HCT116 (cell line): ENCODE measurements around the gene CNKSR3. TPM values are rescaled to one million over a fixed set of nuclear protein-coding genes. Genes with fewer than 3 reads are reported as not detected.

Experiments used
- ATAC-seq: fragments of 200-7000 bp; cut with Tn5 transposase; 2 replicates; pipeline ENCODE4 v1.9.1; 2020; ENCODE audit warnings: mild to moderate bottlenecking, moderate library complexity
- BruUV-seq: library from RNA; stranded (reverse); fragments of 400-500 nt; replicated peaks from 2 replicates; lab custom pipeline; 2021; lab: Mats Ljungman, UMichigan
- CTCF ChIA-PET: fragments of 300-600 bp; sonication (Branson Sonifier 250); formaldehyde crosslinking; loops from one replicate; lab custom pipeline; 2021; ENCODE audit warnings: antibody characterized with exemption; lab: Charles Lee
- POLR2A ChIA-PET: fragments of 300-600, 350-600 bp; sonication (Branson Sonifier 250); formaldehyde crosslinking; loops from one replicate; lab custom pipeline; 2021; ENCODE audit warnings: antibody characterized with exemption; lab: Charles Lee
- RAD21 ChIA-PET, 2 experiments: fragments of 300-600 bp; sonication (Branson Sonifier 250); formaldehyde crosslinking; loops; one replicate each; lab custom pipeline; 2023; ENCODE audit warnings: low total read pairs in 2 of 2; ENCODE audit not compliant: uncharacterized antibody in 2 of 2, unreplicated experiment in 2 of 2, low non-redundant PET in 1 of 2; lab: Charles Lee
- DNase-seq: peaks from one replicate; pipeline ENCODE4 v3.0.0-alpha.2; 2010; ENCODE audit warnings: low read depth, low spot score
- H2AFZ ChIP-seq: fragments of 200-600 bp; shearing (Covaris generic), sonication (generic); 2 replicates; pipeline ENCODE4 v1.6.1; 2017; ENCODE audit warnings: low read depth, mixed run types, mixed read lengths, antibody characterized with exemption, low read length; ENCODE audit not compliant: poor library complexity, severe bottlenecking
- H3K27ac ChIP-seq: 2 replicates; pipeline ENCODE4 v1.5.1; 2012; ENCODE audit warnings: low read depth, low read length
- H3K27me3 ChIP-seq: fragments of 200-600 bp; sonication (generic); 2 replicates; pipeline ENCODE4 v1.6.1; 2016; ENCODE audit warnings: mixed run types, low read length, mixed read lengths; ENCODE audit not compliant: insufficient read depth
- H3K36me3 ChIP-seq, 2 experiments: fragments of 200-500 bp in 1 of 2; fragments of 200-600 bp in 1 of 2; sonication (Bioruptor generic) in 1 of 2; sonication (generic) in 1 of 2; 2 replicates each; pipeline versions ENCODE4 v1.5.1 to v1.6.1; 2014 to 2016; ENCODE audit warnings: low read length in 2 of 2, inconsistent platforms in 1 of 2, mixed read lengths in 1 of 2, mixed run types in 1 of 2; ENCODE audit not compliant: insufficient read depth in 2 of 2, control insufficient read depth in 1 of 2
- H3K4me1 ChIP-seq, 2 experiments: fragments of 200-600 bp in 1 of 2; sonication (generic) in 1 of 2; 2 replicates each; pipeline versions ENCODE4 v1.5.1 to v1.6.1; 2012 to 2017; ENCODE audit warnings: low read length in 2 of 2, inconsistent platforms in 1 of 2, mild to moderate bottlenecking in 1 of 2, mixed read lengths in 1 of 2, mixed run types in 1 of 2, moderate library complexity in 1 of 2; ENCODE audit not compliant: insufficient read depth in 2 of 2, control insufficient read depth in 1 of 2
- H3K4me2 ChIP-seq: fragments of 200-600 bp; sonication (generic); 2 replicates; pipeline ENCODE4 v1.6.1; 2017; ENCODE audit warnings: mixed run types, low read length, mixed read lengths
- H3K4me3 ChIP-seq, 2 experiments: fragments of 200-600 bp in 1 of 2; sonication (generic) in 1 of 2; replicated peaks in 1 of 2; 2 replicates each; pipeline ENCODE4 v1.5.1; 2011 to 2016; ENCODE audit warnings: low read length in 2 of 2, control low read depth in 1 of 2, low read depth in 1 of 2, mild to moderate bottlenecking in 1 of 2, mixed read lengths in 1 of 2, mixed run types in 1 of 2
- H3K79me2 ChIP-seq: fragments of 200-600 bp; sonication (generic); 2 replicates; pipeline ENCODE4 v1.6.1; 2017; ENCODE audit warnings: mild to moderate bottlenecking, mixed run types, low read length, moderate library complexity, mixed read lengths; ENCODE audit not compliant: insufficient read depth
- H3K9ac ChIP-seq: fragments of 200-600 bp; sonication (generic); 2 replicates; pipeline ENCODE4 v1.6.1; 2016; ENCODE audit warnings: low read length, mixed read lengths
- H3K9me2 ChIP-seq: fragments of 200-600 bp; sonication (generic), shearing (Covaris generic); 2 replicates; pipeline ENCODE4 v1.6.1; 2017; ENCODE audit warnings: mixed run types, mild to moderate bottlenecking, moderate library complexity; ENCODE audit not compliant: insufficient read depth
- H3K9me3 ChIP-seq, 2 experiments: fragments of 200-500 bp in 1 of 2; fragments of 200-600 bp in 1 of 2; sonication (Bioruptor generic) in 1 of 2; sonication (generic) in 1 of 2; 2 replicates each; pipeline ENCODE4 v1.6.1; 2014 to 2017; ENCODE audit warnings: low read length in 2 of 2, mixed read lengths in 2 of 2, inconsistent platforms in 1 of 2, low read depth in 1 of 2, mild to moderate bottlenecking in 1 of 2, mixed run types in 1 of 2, moderate library complexity in 1 of 2; ENCODE audit not compliant: control insufficient read depth in 1 of 2, insufficient read depth in 1 of 2
- H4K20me1 ChIP-seq: fragments of 200-600 bp; sonication (generic), shearing (Covaris generic); 2 replicates; pipeline ENCODE4 v1.6.1; 2017; ENCODE audit warnings: mixed run types, mild to moderate bottlenecking, moderate library complexity; ENCODE audit not compliant: insufficient read depth
- ELF1 ChIP-seq: IDR thresholded peaks from 2 replicates; pipeline ENCODE4 v1.6.1; 2012; ENCODE audit warnings: low read depth, borderline replicate concordance
- POLR2AphosphoS5 ChIP-seq: IDR thresholded peaks from 2 replicates; pipeline ENCODE4 v1.6.1; 2011; ENCODE audit warnings: mild to moderate bottlenecking, low read depth, low read length, moderate library complexity
- SRF ChIP-seq: IDR thresholded peaks from 2 replicates; pipeline ENCODE4 v1.6.1; 2012; ENCODE audit warnings: low read depth
- TCF7L2 ChIP-seq: IDR thresholded peaks from 2 replicates; pipeline ENCODE4 v1.7.0; 2011; ENCODE audit warnings: borderline replicate concordance, inconsistent platforms; ENCODE audit not compliant: insufficient read depth, insufficient read length; ENCODE audit errors: extremely low read depth
- ZFX ChIP-seq: fragments of 450-650 bp; IDR thresholded peaks from 2 replicates; pipeline ENCODE4 v1.6.1; 2017
- ZNF274 ChIP-seq: fragments of 200-500 bp; sonication (Bioruptor generic); IDR thresholded peaks from 2 replicates; pipeline ENCODE4 v1.6.1; 2014; ENCODE audit warnings: mild to moderate bottlenecking, low read depth, low read length, inconsistent platforms
- intact Hi-C: fragments of 100-400 bp; cut with micrococcal nuclease; formaldehyde crosslinking; loops from 2 replicates; pipeline ENCODE4 v1.10.0; 2022
- total RNA-seq: library from RNA; stranded (reverse); gene quantifications from one replicate; pipeline ENCODE4 v1.2.1, GENCODE V29; 2021; ENCODE audit not compliant: unreplicated experiment

CNKSR3 gene
- total RNA-seq, 1 experiment from 2014 or later, result 15.4 TPM

DNA sequence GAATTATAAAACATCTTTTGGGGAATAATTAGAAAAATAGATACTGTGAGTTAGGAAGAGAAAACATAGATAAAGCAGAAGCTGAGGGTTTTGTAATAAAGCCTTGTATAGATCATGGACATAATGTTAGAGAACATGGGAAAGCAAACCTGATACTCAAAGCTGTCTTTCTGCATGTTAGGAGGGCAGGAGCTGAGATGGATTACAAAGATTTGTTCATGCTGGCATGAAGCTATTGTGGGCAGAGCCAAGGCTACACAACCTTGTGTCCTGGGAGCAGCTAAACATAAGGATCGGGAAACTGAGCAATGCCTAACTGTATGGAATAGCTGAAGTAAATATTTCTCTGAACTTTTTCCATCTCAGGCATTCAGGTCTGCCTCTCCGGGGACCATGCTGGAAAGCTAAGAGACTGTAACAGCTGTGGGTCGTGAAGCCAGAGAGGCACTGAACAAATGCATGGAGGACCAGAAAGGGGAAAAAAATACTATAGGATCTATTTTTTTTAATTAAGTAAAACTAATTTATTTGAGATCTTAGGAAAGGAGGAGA is 28.2 kb upstream of the CNKSR3 start:
- ChIA-PET RAD21 (no interaction called here), POLR2A (no interaction called here), CTCF (no interaction called here)
- ATAC-seq, result no peak
- H3K27ac ChIP-seq, result no peak overlapping the region
- no peak overlapping the region for H3K4me3 ChIP-seq
- no peak overlapping the region for H3K4me2 ChIP-seq
- H2AFZ ChIP-seq, result no peak overlapping the region
- TF ChIP-seq ZFX, result no peak
- no peak for TF ChIP-seq SRF
- TF ChIP-seq TCF7L2, result no peak
- TF ChIP-seq ZNF274, result no peak
- TF ChIP-seq POLR2AphosphoS5, result no peak
- TF ChIP-seq, all 23 proteins: peak for 0
- H3K4me1 ChIP-seq, result peaks cover 4 to 9% of the 10 kb centered on the region in 2 experiments
- no peak overlapping the region for H3K9ac ChIP-seq
- no peaks in the 10 kb centered on the region for H3K9me2 ChIP-seq
- no TSS peak for BruUV-seq
- H4K20me1 ChIP-seq, result no peaks in the 10 kb centered on the region
- H3K79me2 ChIP-seq, result no peaks in the 10 kb centered on the region
- intact Hi-C loops, result no loop called here
- no peak for DNase-seq
- no peaks in the 10 kb centered on the region for H3K36me3 ChIP-seq
- H3K27me3 ChIP-seq, result no peaks in the 10 kb centered on the region
- H3K9me3 ChIP-seq, result no peaks in the 10 kb centered on the region

DNA sequence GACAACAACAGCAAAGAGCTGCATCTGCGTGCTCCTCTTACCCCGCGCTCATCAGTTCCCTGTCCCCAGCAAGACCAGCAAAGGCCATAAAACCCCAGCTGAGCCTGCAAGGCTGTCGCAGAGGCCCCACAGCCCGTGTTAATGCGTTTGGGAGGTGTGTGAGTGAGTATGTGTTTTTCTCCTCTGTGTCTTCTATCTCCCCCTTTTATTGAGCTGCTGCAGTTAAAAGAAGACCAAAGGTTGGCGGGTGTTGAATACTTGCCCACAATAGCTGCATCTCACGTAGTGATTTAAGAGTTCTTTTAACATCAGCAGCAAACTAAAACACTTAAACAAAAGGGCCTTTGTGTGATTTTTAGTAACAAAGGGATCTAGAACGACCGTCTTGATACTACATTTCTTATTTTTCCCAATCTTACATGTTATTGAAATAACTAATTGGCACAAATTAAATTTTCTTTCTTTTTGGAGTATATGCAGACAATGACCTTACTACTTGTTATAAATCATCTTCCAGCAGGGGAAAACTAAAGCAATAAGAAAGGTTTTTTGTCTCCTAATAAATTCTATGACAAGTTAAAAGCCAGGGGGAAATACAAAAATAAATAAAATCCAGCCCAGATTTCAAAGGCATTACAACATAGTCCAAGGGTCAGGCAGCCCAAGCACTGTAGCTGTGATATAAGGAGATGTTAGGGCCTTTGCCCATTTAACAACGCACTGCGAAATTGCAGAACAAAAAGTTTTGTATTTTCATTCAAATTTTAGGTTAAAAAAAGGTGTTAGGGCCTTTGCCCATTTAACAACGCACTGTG is 27.2 kb upstream of the CNKSR3 start:
- Histone ChIP-seq H3K9me2 (no peaks in the 10 kb centered on the region), H3K9me3 (no peaks in the 10 kb centered on the region), H3K27me3 (no peaks in the 10 kb centered on the region), H3K4me1 (peaks cover 4 to 9% of the 10 kb centered on the region in 2 experiments), H2AFZ (no peak overlapping the region), H3K9ac (no peak overlapping the region), H3K27ac (no peak overlapping the region), H3K4me2 (no peak overlapping the region), H3K36me3 (no peaks in the 10 kb centered on the region), H3K79me2 (no peaks in the 10 kb centered on the region), H3K4me3 (no peak overlapping the region), H4K20me1 (no peaks in the 10 kb centered on the region)
- CTCF ChIA-PET, result no interaction called here
- ATAC-seq (no peak), DNase-seq (no peak)
- RAD21 ChIA-PET, result no interaction called here
- intact Hi-C loops, result no loop called here
- TF ChIP-seq ELF1 (no peak), SRF (no peak)
- BruUV-seq, result no TSS peak
- POLR2A ChIA-PET, result no interaction called here
